Astrocyte of the spinal cord (primary cell): ENCODE results near the gene TNFSF13.

Experiments used
- DNase-seq: peaks from one replicate; pipeline ENCODE4 v3.0.0; 2011; ENCODE audit warnings: low read depth, low spot score
- H3K4me3 ChIP-seq: 2 replicates; pipeline ENCODE4 v1.5.1; 2011; ENCODE audit warnings: low read depth, mild to moderate bottlenecking, low read length, moderate library complexity
- CTCF ChIP-seq: IDR thresholded peaks from 2 replicates; pipeline ENCODE4 v1.5.1; 2012; ENCODE audit warnings: low read depth, mild to moderate bottlenecking, low read length, inconsistent platforms
- in situ Hi-C: cut with HindIII; loops from 2 replicates; pipeline ENCODE4 v1.10.0; 2017; ENCODE audit warnings: low sequenced_read_pairs

Gene TNFSF13

GRCh38 chr17:7513850-7514419, 44.6 kb upstream of the TNFSF13 start:
- H3K4me3 ChIP-seq = no peak overlapping the region
- TF ChIP-seq CTCF = no peak
- DNase-seq = no peak
- in situ Hi-C loops = no loop called here

- TF ChIP-seq CTCF = no peak
- in situ Hi-C loops = no loop called here
- no peak for DNase-seq
- no peak overlapping the region for H3K4me3 ChIP-seq
Measured at GRCh38 chr17:7515911-7516610, 42.5 kb upstream of the TNFSF13 start.

- no peak overlapping the region for H3K4me3 ChIP-seq
- in situ Hi-C loops = no loop called here
- TF ChIP-seq CTCF = peak; percentile 50
- peak; percentile 8 for DNase-seq
Measured at GRCh38 chr17:7523033-7523432, 35.5 kb upstream of the TNFSF13 start.

- H3K4me3 ChIP-seq = no peak overlapping the region
- in situ Hi-C loops = no loop called here
- TF ChIP-seq CTCF = no peak
- DNase-seq = no peak
Measured at GRCh38 chr17:7528842-7529241, 29.7 kb upstream of the TNFSF13 start.

- no peak for DNase-seq
- TF ChIP-seq CTCF = no peak
- no peak overlapping the region for H3K4me3 ChIP-seq
- in situ Hi-C loops = no loop called here
Measured at GRCh38 chr17:7530023-7530900, 28.3 kb upstream of the TNFSF13 start.

GRCh38 chr17:7538050-7538449, 20.5 kb upstream of the TNFSF13 start:
- TF ChIP-seq CTCF = no peak
- in situ Hi-C loops = no loop called here
- H3K4me3 ChIP-seq = no peak overlapping the region
- no peak for DNase-seq
